Pancreas (tissue), 10 donors: ENCODE measurements around the gene MLPH. TPM values are rescaled to one million over a fixed set of nuclear protein-coding genes. Genes with fewer than 3 reads are reported as not detected.

Experiments
- ATAC-seq, 4 donors: fragments of 200-7000 bp; cut with Tn5 transposase; one replicate each; pipeline versions ENCODE4 v1.8.0 to v1.9.1; 2020; ENCODE audit warnings: mild to moderate bottlenecking in 4 of 4, moderate library complexity in 4 of 4
- DNase-seq, 6 donors: peaks; one replicate each; pipeline ENCODE4 v3.0.0-alpha.2; 2020
- FAIRE-seq: peaks from 2 replicates; lab custom pipeline; 2012; peaks lifted over from hg19 to GRCh38; lab: Jason Lieb, UNC
- H3K27ac ChIP-seq, 4 donors: fragments of 200-600 bp; sonication (generic); 1 replicate in 3 of 4; 2 replicates in 1 of 4; pipeline versions ENCODE4 v1.5.0 to v1.8.0; 2020
- H3K27me3 ChIP-seq, 4 donors: fragments of 200-600 bp; one replicate each; pipeline ENCODE4 v1.8.0; 2021
- H3K36me3 ChIP-seq, 3 donors: fragments of 200-600 bp; sonication (generic) in 1 of 3; one replicate each; pipeline versions ENCODE4 v1.5.0 to v1.8.0; 2020 to 2021
- H3K4me1 ChIP-seq, 3 donors: fragments of 200-600 bp; one replicate each; pipeline ENCODE4 v1.8.0; 2021
- H3K4me3 ChIP-seq, 4 donors: fragments of 200-600 bp; sonication (generic) in 2 of 4; one replicate each; pipeline versions ENCODE4 v1.5.0 to v1.8.0; 2020 to 2021
- H3K9me3 ChIP-seq, 4 donors: fragments of 200-600 bp; one replicate each; pipeline ENCODE4 v1.8.0; 2021
- WGBS, 2 donors: extraction: QIAGEN DNeasy Blood & Tissue Kit; methylation state at CpG; one replicate each; pipeline ENCODE4 v1.1.7; 2013; 5-methylcytosine and 5-hydroxymethylcytosine counted together
- intact Hi-C, 3 donors: fragments of 100-400 bp; cut with DNase I; formaldehyde crosslinking; loops; one replicate each; pipeline versions ENCODE4 v1.11.1 to v1.14.2; 2022
- polyA plus RNA-seq, 2 donors: library from polyadenylated mRNA; stranded (reverse); fragments of 200-250 nt; gene quantifications; one replicate each; pipeline ENCODE4 v1.2.3, GENCODE V29; 2013
- total RNA-seq, 6 donors: library from RNA; stranded (reverse); fragmentation: NEBNext Ultra II Directional in 4 of 6; extraction: Animal tissue kit (Norgen Biotek cat#: 25700) in 4 of 6; gene quantifications; one replicate each; pipeline versions ENCODE4 v1.2.1 to v1.2.4, GENCODE V29; 2021 to 2023
- TF ChIP-seq, protein P1 (sequence below), 4 donors: fragments of 200-600 bp; sonication (generic) in 3 of 4; IDR thresholded peaks; one replicate each; pipeline versions ENCODE4 v1.5.0 to v1.8.0; 2021; ENCODE audit warnings: antibody characterized with exemption in 4 of 4
- donor health status: healthy with polysubstance abuse.
- donor health status: DM: no; HTN: no; CAD: no; lungs with moderate emphysema.
- donor health status: DM: no; HTN: no; CAD: no.
- donor health status: control.
- donor health status: control.
- donor health status: Bipolar disorder and iron deficiency.
- donor health status: DM: yes; HTN: yes; CAD: no.
- donor health status: DM: no; HTN: no; CAD: no.
- donor health status: DM: no; HTN: no; CAD: no.
- donor health status: DM: yes; HTN: yes; CAD: no.

Gene MLPH
- total and polyA plus RNA-seq, 8 donors: 6.2 to 45.2 (median 19.3) TPM

DNA sequence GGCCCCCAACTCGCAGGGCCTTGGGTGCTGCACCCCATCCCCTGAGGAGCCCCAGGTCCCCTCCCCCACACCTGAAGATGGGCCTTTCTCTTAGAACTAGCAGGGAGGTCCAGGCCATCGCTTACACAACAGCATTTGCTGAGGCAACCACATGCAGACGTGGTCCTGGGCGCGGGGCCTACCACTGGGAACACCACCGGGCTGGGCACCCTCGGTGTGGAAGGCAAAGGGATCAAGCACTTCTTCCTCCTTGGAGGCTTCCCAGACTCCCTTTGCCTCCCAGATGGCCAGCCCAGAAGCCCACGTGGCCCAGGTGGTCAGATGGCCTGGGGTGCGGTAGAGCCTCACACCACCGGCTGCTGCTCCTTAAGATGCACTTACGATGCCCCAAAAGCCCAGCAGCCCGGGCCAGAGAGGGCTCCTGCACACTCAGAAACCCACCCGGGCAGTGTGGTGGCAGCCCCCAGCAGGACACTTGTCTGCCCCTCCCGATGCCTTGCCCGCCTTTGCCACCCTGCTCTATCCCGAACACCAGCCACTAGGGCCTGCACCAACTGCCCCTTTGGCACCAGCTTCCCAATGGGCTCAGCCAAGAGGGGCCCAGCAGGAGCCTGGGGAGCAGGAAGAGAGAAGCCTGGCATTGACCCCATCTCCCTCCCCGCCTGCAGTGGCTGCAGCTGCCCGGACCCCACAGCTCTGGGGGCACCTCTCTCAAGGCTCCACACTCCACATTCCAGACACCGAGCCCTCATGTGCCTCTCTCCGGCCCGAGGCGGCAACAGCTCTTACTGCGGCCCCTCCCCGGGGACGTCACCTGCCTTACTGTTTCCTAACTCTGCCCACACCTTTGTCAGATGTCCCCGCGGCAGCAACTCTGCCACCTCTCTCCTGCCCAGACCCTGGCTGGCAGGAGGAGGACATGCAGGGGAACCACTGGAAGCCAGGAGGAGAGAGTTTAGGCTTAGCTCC, 13.9 kb upstream of the MLPH start:
- Histone ChIP-seq H3K4me3 (no peak overlapping the region), H3K9me3 (no peaks in the 10 kb centered on the region), H3K27ac (peak overlapping the region in 1 of 4 donors; percentile 19), H3K27me3 (no peaks in the 10 kb centered on the region), H3K4me1 (peaks cover 0 to 10% (median 8%) of the 10 kb centered on the region in 3 donors), H3K36me3 (no peaks in the 10 kb centered on the region)
- ATAC-seq: no peak
- FAIRE-seq: no peak
- intact Hi-C loops: loop anchor here in 1 of 3 donors (10.0 kb wide), 1 partner anchor 58 kb away; the partner anchor contains the start of gene COL6A3
- WGBS, 2 donors: 87 to 91% methylated on average over 27 of the region's 27 CpGs
- DNase-seq: no peak
- TF ChIP-seq, protein P1, sequence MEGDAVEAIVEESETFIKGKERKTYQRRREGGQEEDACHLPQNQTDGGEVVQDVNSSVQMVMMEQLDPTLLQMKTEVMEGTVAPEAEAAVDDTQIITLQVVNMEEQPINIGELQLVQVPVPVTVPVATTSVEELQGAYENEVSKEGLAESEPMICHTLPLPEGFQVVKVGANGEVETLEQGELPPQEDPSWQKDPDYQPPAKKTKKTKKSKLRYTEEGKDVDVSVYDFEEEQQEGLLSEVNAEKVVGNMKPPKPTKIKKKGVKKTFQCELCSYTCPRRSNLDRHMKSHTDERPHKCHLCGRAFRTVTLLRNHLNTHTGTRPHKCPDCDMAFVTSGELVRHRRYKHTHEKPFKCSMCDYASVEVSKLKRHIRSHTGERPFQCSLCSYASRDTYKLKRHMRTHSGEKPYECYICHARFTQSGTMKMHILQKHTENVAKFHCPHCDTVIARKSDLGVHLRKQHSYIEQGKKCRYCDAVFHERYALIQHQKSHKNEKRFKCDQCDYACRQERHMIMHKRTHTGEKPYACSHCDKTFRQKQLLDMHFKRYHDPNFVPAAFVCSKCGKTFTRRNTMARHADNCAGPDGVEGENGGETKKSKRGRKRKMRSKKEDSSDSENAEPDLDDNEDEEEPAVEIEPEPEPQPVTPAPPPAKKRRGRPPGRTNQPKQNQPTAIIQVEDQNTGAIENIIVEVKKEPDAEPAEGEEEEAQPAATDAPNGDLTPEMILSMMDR (IDR thresholded peaks at IDR 0.05): no peak

DNA sequence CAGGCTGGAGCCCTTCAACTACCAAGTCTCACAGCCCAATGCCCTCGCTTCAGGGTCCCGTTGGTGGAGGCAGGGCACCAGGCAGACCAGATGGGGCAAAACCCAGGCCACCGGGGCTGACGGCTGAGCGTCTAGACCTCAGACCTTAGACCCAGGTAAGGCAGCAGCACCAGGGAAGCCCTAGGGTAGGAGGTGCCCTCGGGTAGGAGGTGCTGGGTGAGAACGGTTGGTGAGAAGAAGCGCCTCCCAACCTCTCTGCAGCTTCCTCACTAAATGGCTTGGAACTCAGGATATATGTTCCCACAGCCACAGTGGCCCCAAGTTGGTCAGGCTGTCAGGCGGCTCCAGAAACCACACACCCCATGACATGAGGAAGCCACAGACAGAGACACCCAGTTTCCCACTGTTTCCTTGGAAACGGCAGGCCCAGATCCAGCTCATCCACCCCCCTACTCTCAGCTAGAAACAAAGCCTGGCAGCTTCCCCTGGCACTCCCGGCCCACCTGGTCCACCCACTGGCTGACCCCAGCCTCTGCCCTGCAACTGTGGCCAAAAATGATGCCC, 13.1 kb upstream of the MLPH start:
- TF ChIP-seq, protein P1 (IDR thresholded peaks at IDR 0.05): no peak
- Histone ChIP-seq H3K4me3 (no peak overlapping the region), H3K36me3 (no peaks in the 10 kb centered on the region), H3K27me3 (no peaks in the 10 kb centered on the region), H3K4me1 (peaks cover 0 to 10% (median 8%) of the 10 kb centered on the region in 3 donors), H3K9me3 (no peaks in the 10 kb centered on the region), H3K27ac (peak overlapping the region in 1 of 4 donors; percentile 94)
- WGBS, 2 donors: 84 to 89% methylated on average over 11 of the region's 11 CpGs
- ATAC-seq (peak in 2 of 4 donors; percentile 2 to 11), FAIRE-seq (no peak), DNase-seq (peak in 1 of 6 donors; percentile 41)
- intact Hi-C loops: loop anchor here in 1 of 3 donors (10.0 kb wide), 1 partner anchor 59 kb away; the partner anchor contains the start of gene COL6A3

DNA sequence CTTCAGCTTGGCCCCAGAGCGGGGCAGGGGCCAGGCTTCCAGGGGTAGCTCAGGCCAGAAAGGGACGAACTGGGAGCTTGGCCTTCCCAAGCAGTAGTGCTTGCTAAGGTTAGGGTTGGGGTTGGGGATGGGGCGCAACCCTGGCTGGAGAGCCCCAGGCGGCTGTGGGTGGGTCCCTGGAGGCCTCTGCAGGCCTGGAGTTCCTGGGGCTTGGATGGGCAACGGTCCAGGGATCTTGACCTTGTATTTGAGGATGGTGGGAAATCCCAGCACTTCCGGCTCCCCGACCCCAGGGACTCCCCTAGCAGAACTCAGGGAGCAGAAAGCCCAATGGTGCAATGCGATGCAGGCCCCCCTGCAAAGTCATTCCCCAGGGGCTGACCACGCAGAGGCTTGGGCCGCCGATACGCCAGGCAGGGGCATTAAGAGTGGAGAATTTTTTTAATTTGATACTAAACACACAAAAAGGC, 12.6 kb upstream of the MLPH start:
- peak in 2 of 6 donors; percentile 32 to 53 for DNase-seq
- TF ChIP-seq, protein P1 (IDR thresholded peaks at IDR 0.05): no peak
- intact Hi-C loops: loop anchor here in 1 of 3 donors (10.0 kb wide), 1 partner anchor 60 kb away; the partner anchor contains the start of gene COL6A3
- peak in 1 of 4 donors; percentile 4 for ATAC-seq
- H3K36me3 ChIP-seq: no peaks in the 10 kb centered on the region
- WGBS, 2 donors: 76 to 81% methylated on average over 12 of the region's 12 CpGs
- FAIRE-seq: no peak
- H3K27me3 ChIP-seq: no peaks in the 10 kb centered on the region
- peaks cover 0 to 12% (median 10%) of the 10 kb centered on the region in 3 donors for H3K4me1 ChIP-seq
- H3K4me3 ChIP-seq: peak overlapping the region; percentile 42 to 83 (median 70)
- no peaks in the 10 kb centered on the region for H3K9me3 ChIP-seq
- H3K27ac ChIP-seq: peak overlapping the region; percentile 81 to 94 (median 86)

DNA sequence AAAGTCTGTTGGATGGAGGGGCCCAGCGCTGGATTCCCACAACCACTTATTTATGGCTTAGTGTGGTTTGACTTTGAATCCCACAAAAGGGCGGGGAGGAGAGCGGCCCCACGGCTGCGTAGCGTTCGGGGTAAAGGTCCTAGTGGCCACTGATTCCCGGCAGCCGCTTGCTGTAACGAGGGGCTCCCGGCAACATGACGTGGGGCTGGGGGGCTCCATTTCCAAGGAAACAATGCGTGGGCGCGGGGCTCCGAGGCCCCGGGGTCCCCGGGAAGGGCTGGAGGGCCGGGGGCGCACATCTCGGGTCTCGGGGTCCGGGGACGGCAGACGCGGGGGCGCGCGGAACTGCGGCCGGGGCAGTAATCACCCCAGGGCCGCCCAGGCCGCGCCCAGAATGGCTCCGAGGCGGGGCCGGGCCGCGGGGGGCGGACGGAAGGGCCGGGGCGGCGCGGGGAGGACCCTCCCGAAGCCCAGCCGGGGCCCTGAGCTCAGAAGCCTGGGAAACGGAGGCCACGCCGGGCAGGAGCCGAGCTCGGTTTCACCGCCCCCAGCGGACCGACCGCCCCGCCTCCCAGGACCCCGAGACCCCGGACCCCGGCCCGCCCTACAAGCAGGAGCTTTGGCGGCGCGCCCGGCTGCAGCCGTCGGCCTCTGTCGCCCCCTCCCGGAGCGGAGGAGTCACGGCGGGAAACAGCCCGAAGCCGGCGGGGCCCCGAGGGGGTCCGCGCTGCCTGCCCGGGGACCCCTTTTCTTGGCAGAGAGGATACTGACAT, 11.9 kb upstream of the MLPH start:
- peak; percentile 87 to 92 (median 89) for ATAC-seq
- H3K36me3 ChIP-seq: no peaks in the 10 kb centered on the region
- no peaks in the 10 kb centered on the region for H3K27me3 ChIP-seq
- H3K9me3 ChIP-seq: no peaks in the 10 kb centered on the region
- FAIRE-seq: no peak
- TF ChIP-seq, protein P1 (IDR thresholded peaks at IDR 0.05): peak; percentile 73 to 93 (median 82)
- peak overlapping the region; percentile 42 to 83 (median 70) for H3K4me3 ChIP-seq
- peak overlapping the region; percentile 81 to 94 (median 86) for H3K27ac ChIP-seq
- intact Hi-C loops: loop anchor here in 1 of 3 donors (10.0 kb wide), 1 partner anchor 60 kb away; the partner anchor contains the start of gene COL6A3
- WGBS, 2 donors: 2% methylated on average over 45 to 79 of the region's 79 CpGs
- peak; percentile 68 to 95 (median 85) for DNase-seq
- H3K4me1 ChIP-seq: peaks cover 0 to 18% (median 16%) of the 10 kb centered on the region in 3 donors
